HUES6 (cell line): ENCODE results near the gene FAM131C.
"Not testable (repeated sequence)": the region's sequence is repeated elsewhere in the genome, so short reads cannot be mapped to it uniquely, and the experiment has no call there.

Experiments
- H3K27ac ChIP-seq: 2 replicates; pipeline ENCODE4 v1.7.0; 2013; ENCODE audit warnings: low read depth, mild to moderate bottlenecking, low read length, inconsistent platforms
- H3K27me3 ChIP-seq: 2 replicates; pipeline ENCODE4 v1.6.1; 2013; ENCODE audit warnings: low read length; ENCODE audit not compliant: control insufficient read depth, insufficient read depth
- H3K36me3 ChIP-seq: 2 replicates; pipeline ENCODE4 v1.6.1; 2013; ENCODE audit warnings: low read length; ENCODE audit not compliant: control insufficient read depth, insufficient read depth
- H3K4me1 ChIP-seq: 2 replicates; pipeline ENCODE4 v1.6.1; 2013; ENCODE audit warnings: low read length; ENCODE audit not compliant: control insufficient read depth, insufficient read depth
- H3K4me3 ChIP-seq: 2 replicates; pipeline ENCODE4 v1.5.1; 2013; ENCODE audit warnings: low read depth, low read length
- H3K9ac ChIP-seq: one replicate; pipeline ENCODE4 v1.6.1; 2013; ENCODE audit warnings: mild to moderate bottlenecking, low read length
- H3K9me3 ChIP-seq: 2 replicates; pipeline ENCODE4 v1.6.1; 2013; ENCODE audit warnings: low read depth, low read length; ENCODE audit not compliant: control insufficient read depth, insufficient read depth

The FAM131C gene

GRCh38 chr1:16065269-16065576 lies 8.2 kb downstream of the FAM131C start:
- H3K36me3 ChIP-seq = no peaks in the 10 kb centered on the region
- H3K27ac ChIP-seq = no peak overlapping the region

GRCh38 chr1:16064536-16065268 lies 8.7 kb downstream of the FAM131C start:
- Histone ChIP-seq H3K9me3 (no peaks in the 10 kb centered on the region), H3K27me3 (peaks cover 8% of the 10 kb centered on the region; the same call in 1 of the 2 replicates), H3K36me3 (no peaks in the 10 kb centered on the region), H3K9ac (no peak overlapping the region), H3K27ac (no peak overlapping the region), H3K4me3 (no peak overlapping the region), H3K4me1 (peaks cover 27% of the 10 kb centered on the region)

More at GRCh38 chr1:16065269-16065576, 8.2 kb downstream of the FAM131C start:
- H3K9ac ChIP-seq = no peak overlapping the region
- no peaks in the 10 kb centered on the region for H3K9me3 ChIP-seq
- H3K4me1 ChIP-seq = peaks cover 27% of the 10 kb centered on the region
- peaks cover 11% of the 10 kb centered on the region; the same call in 1 of the 2 replicates for H3K27me3 ChIP-seq
- H3K4me3 ChIP-seq = no peak overlapping the region

GRCh38 chr1:16063921-16064320 lies 9.5 kb downstream of the FAM131C start:
- Histone ChIP-seq H3K4me1 (peaks cover 27% of the 10 kb centered on the region), H3K4me3 (no peak overlapping the region), H3K9me3 (no peaks in the 10 kb centered on the region), H3K27me3 (peaks cover 8% of the 10 kb centered on the region; the same call in 1 of the 2 replicates), H3K27ac (no peak overlapping the region), H3K9ac (no peak overlapping the region), H3K36me3 (no peaks in the 10 kb centered on the region)

- Histone ChIP-seq H3K9me3 (no peaks in the 10 kb centered on the region), H3K9ac (no peak overlapping the region), H3K4me3 (no peak overlapping the region), H3K27ac (no peak overlapping the region), H3K4me1 (peaks cover 27% of the 10 kb centered on the region), H3K36me3 (no peaks in the 10 kb centered on the region), H3K27me3 (peaks cover 4% of the 10 kb centered on the region; the same call in 1 of the 2 replicates)
These were observed 10.1 kb downstream of the FAM131C start for GRCh38 chr1:16063226-16063829.

GRCh38 chr1:16062687-16063075 lies 10.8 kb downstream of the FAM131C start:
- H3K9ac ChIP-seq, H3K36me3 ChIP-seq, H3K27me3 ChIP-seq, H3K4me3 ChIP-seq, H3K27ac ChIP-seq, H3K9me3 ChIP-seq: not testable (repeated sequence)
- H3K4me1 ChIP-seq = peaks cover 27% of the 10 kb centered on the region

GRCh38 chr1:16061989-16062686 lies 11.3 kb downstream of the FAM131C start:
- H3K36me3 ChIP-seq, H3K4me3 ChIP-seq, H3K9ac ChIP-seq, H3K9me3 ChIP-seq, H3K27me3 ChIP-seq, H3K27ac ChIP-seq: not testable (repeated sequence)
- peaks cover 22% of the 10 kb centered on the region for H3K4me1 ChIP-seq

GRCh38 chr1:16061266-16061665 lies 12.2 kb downstream of the FAM131C start:
- H3K27me3 ChIP-seq = peaks cover 4% of the 10 kb centered on the region; the same call in 1 of the 2 replicates
- H3K9me3 ChIP-seq = no peaks in the 10 kb centered on the region
- no peaks in the 10 kb centered on the region for H3K36me3 ChIP-seq
- H3K9ac ChIP-seq = no peak overlapping the region
- H3K4me1 ChIP-seq = peaks cover 22% of the 10 kb centered on the region
- no peak overlapping the region for H3K27ac ChIP-seq
- H3K4me3 ChIP-seq = no peak overlapping the region

- H3K4me3 ChIP-seq, H3K9me3 ChIP-seq, H3K36me3 ChIP-seq, H3K27me3 ChIP-seq, H3K4me1 ChIP-seq, H3K27ac ChIP-seq, H3K9ac ChIP-seq: not testable (repeated sequence)
These were observed 14.9 kb downstream of the FAM131C start for GRCh38 chr1:16058394-16059120.

- H3K27ac ChIP-seq, H3K27me3 ChIP-seq, H3K36me3 ChIP-seq, H3K4me1 ChIP-seq, H3K9me3 ChIP-seq, H3K4me3 ChIP-seq, H3K9ac ChIP-seq: not testable (repeated sequence)
These were observed 16.0 kb downstream of the FAM131C start for GRCh38 chr1:16057314-16057915.

- not testable (repeated sequence) for H3K9ac ChIP-seq, H3K4me3 ChIP-seq, H3K9me3 ChIP-seq, H3K4me1 ChIP-seq, H3K27ac ChIP-seq, H3K27me3 ChIP-seq, H3K36me3 ChIP-seq
These were observed 16.9 kb downstream of the FAM131C start for GRCh38 chr1:16056521-16056912.
